ENCODE measurements around the gene AQP1.

- TF ChIP-seq, protein P1, sequence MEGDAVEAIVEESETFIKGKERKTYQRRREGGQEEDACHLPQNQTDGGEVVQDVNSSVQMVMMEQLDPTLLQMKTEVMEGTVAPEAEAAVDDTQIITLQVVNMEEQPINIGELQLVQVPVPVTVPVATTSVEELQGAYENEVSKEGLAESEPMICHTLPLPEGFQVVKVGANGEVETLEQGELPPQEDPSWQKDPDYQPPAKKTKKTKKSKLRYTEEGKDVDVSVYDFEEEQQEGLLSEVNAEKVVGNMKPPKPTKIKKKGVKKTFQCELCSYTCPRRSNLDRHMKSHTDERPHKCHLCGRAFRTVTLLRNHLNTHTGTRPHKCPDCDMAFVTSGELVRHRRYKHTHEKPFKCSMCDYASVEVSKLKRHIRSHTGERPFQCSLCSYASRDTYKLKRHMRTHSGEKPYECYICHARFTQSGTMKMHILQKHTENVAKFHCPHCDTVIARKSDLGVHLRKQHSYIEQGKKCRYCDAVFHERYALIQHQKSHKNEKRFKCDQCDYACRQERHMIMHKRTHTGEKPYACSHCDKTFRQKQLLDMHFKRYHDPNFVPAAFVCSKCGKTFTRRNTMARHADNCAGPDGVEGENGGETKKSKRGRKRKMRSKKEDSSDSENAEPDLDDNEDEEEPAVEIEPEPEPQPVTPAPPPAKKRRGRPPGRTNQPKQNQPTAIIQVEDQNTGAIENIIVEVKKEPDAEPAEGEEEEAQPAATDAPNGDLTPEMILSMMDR (IDR thresholded peaks at IDR 0.05), result no peak
- TF ChIP-seq POLR2A (IDR thresholded peaks at IDR 0.05), result no peak
Measured at GRCh38 chr7:30920021-30920583, 8.4 kb downstream of the AQP1 start.
